GM12892 (cell line): ENCODE data around the gene ZNF578.

Experiments used
- POLR2A ChIP-seq: IDR thresholded peaks from 2 replicates; pipeline ENCODE4 v1.6.1; 2011; ENCODE audit warnings: low read depth, low read length, control low read depth
- POLR2AphosphoS5 ChIP-seq: IDR thresholded peaks from 2 replicates; pipeline ENCODE4 v1.6.1; 2011; ENCODE audit warnings: low read depth, low read length, control low read depth
- TAF1 ChIP-seq: IDR thresholded peaks from 2 replicates; pipeline ENCODE4 v1.6.1; 2011; ENCODE audit warnings: low read depth, mild to moderate bottlenecking, control low read depth, low read length, borderline replicate concordance

DNA sequence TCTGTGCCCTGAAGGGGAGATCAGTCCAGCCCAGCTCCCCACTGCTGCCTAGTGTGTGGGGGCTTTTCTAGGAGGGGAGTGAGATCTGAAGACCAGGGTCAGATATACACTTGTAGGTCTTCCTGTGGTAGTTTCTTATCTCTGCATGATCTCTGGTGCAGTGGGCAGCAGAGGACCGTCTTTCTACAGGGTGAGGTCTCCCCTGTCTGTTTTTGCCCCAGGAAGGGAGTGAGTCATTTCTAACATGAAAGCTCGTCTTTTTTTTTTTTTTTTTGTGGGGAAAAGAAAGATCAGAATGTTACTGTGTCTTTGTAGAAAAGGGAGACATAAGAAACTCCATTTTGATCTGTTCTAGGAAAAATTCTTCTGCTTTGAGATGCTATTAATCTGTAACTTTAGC, 65.3 kb downstream of the ZNF578 start:
- TF ChIP-seq POLR2A: no peak
- no peak for TF ChIP-seq POLR2AphosphoS5
- TF ChIP-seq TAF1: no peak
